Loucy (cell line): Measurements from ENCODE around the gene TEPSIN.

Experiments
- EZH2phosphoT487 ChIP-seq: fragments of 200-600 bp; IDR thresholded peaks from 2 replicates; pipeline ENCODE4 v1.6.1; 2018; ENCODE audit warnings: antibody characterized with exemption, mild to moderate bottlenecking, moderate library complexity, borderline replicate concordance
- TF ChIP-seq, protein P1 (sequence below): fragments of 200-600 bp; sonication (generic); conservative IDR thresholded peaks from 2 replicates; pipeline ENCODE4 v1.5.1; 2014; ENCODE audit warnings: mild to moderate bottlenecking, antibody characterized with exemption, low read length

DNA sequence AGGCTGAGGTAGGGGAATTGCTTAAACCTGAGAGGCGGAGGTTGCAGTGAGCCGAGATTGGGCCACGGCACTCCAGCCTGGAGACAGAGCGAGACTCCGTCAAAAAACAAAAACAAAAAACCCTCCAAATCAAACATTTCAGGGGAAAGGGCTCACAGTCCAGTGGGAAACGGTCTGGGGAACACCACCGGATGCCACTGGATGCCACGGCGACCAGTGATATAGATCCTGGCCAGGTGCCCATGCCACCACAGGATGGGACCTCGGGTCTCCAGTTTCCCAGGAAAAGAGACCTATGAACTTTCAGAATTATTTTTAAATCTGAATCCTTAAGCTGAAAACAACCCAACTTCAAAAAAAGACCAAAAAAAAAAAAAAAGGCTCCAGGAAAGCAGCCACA is 28.4 kb downstream of the TEPSIN start:
- TF ChIP-seq, protein P1, sequence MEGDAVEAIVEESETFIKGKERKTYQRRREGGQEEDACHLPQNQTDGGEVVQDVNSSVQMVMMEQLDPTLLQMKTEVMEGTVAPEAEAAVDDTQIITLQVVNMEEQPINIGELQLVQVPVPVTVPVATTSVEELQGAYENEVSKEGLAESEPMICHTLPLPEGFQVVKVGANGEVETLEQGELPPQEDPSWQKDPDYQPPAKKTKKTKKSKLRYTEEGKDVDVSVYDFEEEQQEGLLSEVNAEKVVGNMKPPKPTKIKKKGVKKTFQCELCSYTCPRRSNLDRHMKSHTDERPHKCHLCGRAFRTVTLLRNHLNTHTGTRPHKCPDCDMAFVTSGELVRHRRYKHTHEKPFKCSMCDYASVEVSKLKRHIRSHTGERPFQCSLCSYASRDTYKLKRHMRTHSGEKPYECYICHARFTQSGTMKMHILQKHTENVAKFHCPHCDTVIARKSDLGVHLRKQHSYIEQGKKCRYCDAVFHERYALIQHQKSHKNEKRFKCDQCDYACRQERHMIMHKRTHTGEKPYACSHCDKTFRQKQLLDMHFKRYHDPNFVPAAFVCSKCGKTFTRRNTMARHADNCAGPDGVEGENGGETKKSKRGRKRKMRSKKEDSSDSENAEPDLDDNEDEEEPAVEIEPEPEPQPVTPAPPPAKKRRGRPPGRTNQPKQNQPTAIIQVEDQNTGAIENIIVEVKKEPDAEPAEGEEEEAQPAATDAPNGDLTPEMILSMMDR: no peak
- TF ChIP-seq EZH2phosphoT487: no peak
